Smooth muscle cell (in vitro differentiated cells): ENCODE data around the gene DCLRE1C. TPM values are rescaled to one million over a fixed set of nuclear protein-coding genes. Genes with fewer than 3 reads are reported as not detected.

Source experiments
- DNase-seq: peaks from one replicate; lab custom pipeline; 2025; ENCODE audit not compliant: unreplicated experiment; lab: John Stamatoyannopoulos, UW
- H2AFZ ChIP-seq: fragments of 200-600 bp; sonication (generic); 2 replicates; pipeline ENCODE4 v1.6.0; 2016; ENCODE audit warnings: antibody characterized with exemption, low read depth, mild to moderate bottlenecking
- H3F3A ChIP-seq: fragments of 200-600 bp; sonication (generic); 2 replicates; pipeline ENCODE4 v1.6.0; 2017; ENCODE audit warnings: antibody characterized with exemption, low read depth
- H3K27ac ChIP-seq: fragments of 200-600 bp; sonication (generic); 2 replicates; pipeline ENCODE4 v1.5.1; 2016; ENCODE audit warnings: low read depth, mild to moderate bottlenecking
- H3K27me3 ChIP-seq: fragments of 200-600 bp; sonication (generic); 2 replicates; pipeline ENCODE4 v1.6.1; 2016; ENCODE audit warnings: low read depth, mild to moderate bottlenecking
- H3K36me3 ChIP-seq: fragments of 200-600 bp; sonication (generic); 2 replicates; pipeline ENCODE4 v1.5.1; 2016; ENCODE audit warnings: low read depth
- H3K4me1 ChIP-seq: fragments of 200-600 bp; sonication (generic); 2 replicates; pipeline ENCODE4 v1.5.1; 2016; ENCODE audit warnings: low read depth
- H3K4me2 ChIP-seq: fragments of 200-600 bp; sonication (generic); 2 replicates; pipeline ENCODE4 v1.6.0; 2016; ENCODE audit warnings: mild to moderate bottlenecking
- H3K4me3 ChIP-seq: fragments of 200-600 bp; sonication (generic); 2 replicates; pipeline ENCODE4 v1.5.1; 2016; ENCODE audit warnings: mild to moderate bottlenecking
- H3K79me2 ChIP-seq: fragments of 200-600 bp; sonication (generic); 2 replicates; pipeline ENCODE4 v1.6.0; 2016; ENCODE audit warnings: low read depth, mild to moderate bottlenecking
- H3K9ac ChIP-seq: fragments of 200-600 bp; sonication (generic); 2 replicates; pipeline ENCODE4 v1.6.0; 2016; ENCODE audit warnings: low read depth
- H3K9me3 ChIP-seq: fragments of 200-600 bp; sonication (generic); replicated peaks from 2 replicates; pipeline ENCODE4 v1.5.1; 2016; ENCODE audit warnings: low read depth
- H4K20me1 ChIP-seq: fragments of 200-600 bp; sonication (generic); 2 replicates; pipeline ENCODE4 v1.6.0; 2016; ENCODE audit warnings: low read depth
- WGBS: methylation state at CpG from one replicate; pipeline ENCODE4 v1.1.7; 2016; ENCODE audit warnings: low lambda C conversion rate; 5-methylcytosine and 5-hydroxymethylcytosine counted together
- polyA plus RNA-seq: library from polyadenylated mRNA; unstranded; fragments of >200 nt; fragmentation: Nextera tagmentation; extraction: Ambion mirVana; gene quantifications from 2 replicates; pipeline ENCODE4 v1.2.1, GENCODE V29; 2016
- total RNA-seq: library from RNA; depleted of rRNA; stranded (reverse); fragments of >200 nt; gene quantifications from 2 replicates; pipeline ENCODE4 v1.2.3, GENCODE V29; 2014
- TF ChIP-seq, protein P1 (sequence below): fragments of 200-600 bp; sonication (generic); IDR thresholded peaks from 2 replicates; pipeline ENCODE4 v1.5.1; 2017; ENCODE audit warnings: borderline replicate concordance, mild to moderate bottlenecking, antibody characterized with exemption; ENCODE audit not compliant: insufficient read depth, poor library complexity, severe bottlenecking

Gene DCLRE1C
- total and polyA plus RNA-seq, 2 experiments from 2014 or later = 7.0 to 7.6 TPM

DNA sequence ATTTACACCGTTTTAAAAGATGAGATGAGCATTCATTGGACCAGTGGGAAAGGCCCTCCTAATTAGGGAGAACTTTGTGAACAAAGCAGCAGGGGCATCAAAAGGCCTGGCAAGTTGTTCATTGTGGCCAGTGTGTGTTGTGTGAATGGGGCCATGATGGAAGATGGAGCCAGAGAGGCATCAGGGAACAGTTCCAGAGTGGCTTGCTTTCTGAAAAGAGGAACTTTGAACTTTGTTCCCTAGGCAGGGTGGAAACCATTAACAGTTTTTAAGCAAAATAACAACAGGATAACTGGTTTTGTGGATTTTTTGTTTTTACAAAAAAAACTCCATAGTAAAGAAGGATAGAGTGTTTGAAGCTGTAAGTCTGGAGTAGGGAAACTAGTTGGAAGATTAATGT, 62.7 kb downstream of the DCLRE1C start:
- H4K20me1 ChIP-seq = peaks cover 29% of the 10 kb centered on the region
- H3K4me1 ChIP-seq = peaks cover 6% of the 10 kb centered on the region
- H3K27ac ChIP-seq = no peak overlapping the region
- H3K27me3 ChIP-seq = no peaks in the 10 kb centered on the region
- H2AFZ ChIP-seq = no peak overlapping the region
- WGBS = 96% methylated on average over 1 of the region's 1 CpG
- TF ChIP-seq, protein P1, sequence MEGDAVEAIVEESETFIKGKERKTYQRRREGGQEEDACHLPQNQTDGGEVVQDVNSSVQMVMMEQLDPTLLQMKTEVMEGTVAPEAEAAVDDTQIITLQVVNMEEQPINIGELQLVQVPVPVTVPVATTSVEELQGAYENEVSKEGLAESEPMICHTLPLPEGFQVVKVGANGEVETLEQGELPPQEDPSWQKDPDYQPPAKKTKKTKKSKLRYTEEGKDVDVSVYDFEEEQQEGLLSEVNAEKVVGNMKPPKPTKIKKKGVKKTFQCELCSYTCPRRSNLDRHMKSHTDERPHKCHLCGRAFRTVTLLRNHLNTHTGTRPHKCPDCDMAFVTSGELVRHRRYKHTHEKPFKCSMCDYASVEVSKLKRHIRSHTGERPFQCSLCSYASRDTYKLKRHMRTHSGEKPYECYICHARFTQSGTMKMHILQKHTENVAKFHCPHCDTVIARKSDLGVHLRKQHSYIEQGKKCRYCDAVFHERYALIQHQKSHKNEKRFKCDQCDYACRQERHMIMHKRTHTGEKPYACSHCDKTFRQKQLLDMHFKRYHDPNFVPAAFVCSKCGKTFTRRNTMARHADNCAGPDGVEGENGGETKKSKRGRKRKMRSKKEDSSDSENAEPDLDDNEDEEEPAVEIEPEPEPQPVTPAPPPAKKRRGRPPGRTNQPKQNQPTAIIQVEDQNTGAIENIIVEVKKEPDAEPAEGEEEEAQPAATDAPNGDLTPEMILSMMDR = no peak
- no peaks in the 10 kb centered on the region for H3K36me3 ChIP-seq
- H3F3A ChIP-seq = no peaks in the 10 kb centered on the region
- no peaks in the 10 kb centered on the region for H3K9me3 ChIP-seq
- H3K79me2 ChIP-seq = peaks cover 79% of the 10 kb centered on the region
- no peak overlapping the region for H3K9ac ChIP-seq
- DNase-seq = no peak
- no peak overlapping the region for H3K4me3 ChIP-seq
- H3K4me2 ChIP-seq = no peak overlapping the region

DNA sequence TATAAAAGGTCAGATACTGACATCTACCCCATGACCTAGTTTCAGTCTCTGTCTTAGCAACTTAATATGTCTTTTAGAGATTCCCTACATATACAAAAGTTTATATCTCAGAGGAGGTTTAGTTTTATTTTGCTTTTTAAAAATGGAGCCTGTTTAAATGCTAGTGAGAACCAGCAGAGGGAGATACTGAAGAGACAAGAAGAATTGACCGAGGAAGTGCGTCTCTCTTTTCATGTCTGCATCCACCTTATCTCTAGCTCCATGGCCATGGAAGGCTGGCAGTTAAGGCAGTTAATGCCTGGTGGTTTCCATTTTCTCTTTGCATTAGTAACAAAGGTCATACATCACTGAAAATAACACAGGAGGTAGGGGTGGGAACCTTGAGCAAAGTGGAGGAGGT, 64.6 kb downstream of the DCLRE1C start:
- Histone ChIP-seq H3K4me2 (no peak overlapping the region), H3K9me3 (no peaks in the 10 kb centered on the region), H3F3A (no peaks in the 10 kb centered on the region), H3K4me1 (peaks cover 6% of the 10 kb centered on the region), H4K20me1 (peaks cover 25% of the 10 kb centered on the region), H3K27me3 (no peaks in the 10 kb centered on the region), H2AFZ (no peak overlapping the region), H3K9ac (no peak overlapping the region), H3K4me3 (no peak overlapping the region), H3K27ac (no peak overlapping the region), H3K36me3 (no peaks in the 10 kb centered on the region), H3K79me2 (peaks cover 82% of the 10 kb centered on the region)
- TF ChIP-seq, protein P1 = peak; percentile 30
- no peak for DNase-seq
- WGBS = 78% methylated on average over 2 of the region's 2 CpGs

DNA sequence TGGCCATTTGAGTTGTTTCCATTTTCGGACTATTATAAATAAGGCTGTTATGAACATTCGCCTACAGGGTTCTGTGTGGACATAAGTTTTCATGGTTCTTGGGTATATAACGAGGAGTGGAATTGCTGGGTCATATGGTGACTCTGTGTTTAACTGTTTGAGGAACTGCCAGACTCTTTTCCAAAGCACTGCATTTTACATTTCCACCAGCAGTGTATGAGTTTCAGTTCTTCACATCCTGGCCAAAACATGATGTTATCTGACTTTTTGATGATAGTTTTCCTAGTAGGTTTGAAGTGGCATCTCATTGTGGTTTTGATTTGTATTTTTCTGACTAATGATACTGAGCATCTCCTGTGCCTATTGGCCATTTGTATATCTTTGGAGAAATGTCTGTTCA, 69.8 kb downstream of the DCLRE1C start:
- peaks cover 19% of the 10 kb centered on the region for H4K20me1 ChIP-seq
- H2AFZ ChIP-seq = no peak overlapping the region
- no peaks in the 10 kb centered on the region for H3K27me3 ChIP-seq
- no peak overlapping the region for H3K4me2 ChIP-seq
- DNase-seq = no peak
- peaks cover 85% of the 10 kb centered on the region for H3K79me2 ChIP-seq
- no peak overlapping the region for H3K4me3 ChIP-seq
- H3K4me1 ChIP-seq = peaks cover 25% of the 10 kb centered on the region
- TF ChIP-seq, protein P1 = no peak
- H3K9me3 ChIP-seq = no peaks in the 10 kb centered on the region
- H3K27ac ChIP-seq = no peak overlapping the region
- no peaks in the 10 kb centered on the region for H3K36me3 ChIP-seq
- H3F3A ChIP-seq = no peaks in the 10 kb centered on the region
- 93% methylated on average over 3 of the region's 3 CpGs for WGBS
- no peak overlapping the region for H3K9ac ChIP-seq

DNA sequence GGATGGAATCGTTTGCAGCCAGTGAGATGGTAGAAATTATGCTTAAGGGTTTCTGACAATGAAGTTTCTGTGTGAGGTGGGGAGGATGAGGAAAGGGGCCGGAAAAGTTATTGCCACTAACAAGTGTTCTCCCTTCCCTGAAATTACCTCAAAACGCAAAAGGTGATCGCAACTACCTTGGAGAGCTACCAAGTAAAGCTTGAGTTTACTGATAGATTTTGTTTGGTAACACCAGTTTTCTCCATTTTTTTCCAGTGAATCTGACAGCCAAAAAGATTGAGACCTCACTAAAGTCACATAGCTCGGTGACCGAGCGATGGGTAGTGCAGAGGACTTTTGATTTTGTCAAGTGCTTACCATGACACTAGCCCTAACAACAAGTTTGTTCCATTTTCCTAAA, 73.7 kb downstream of the DCLRE1C start:
- H3K27me3 ChIP-seq = no peaks in the 10 kb centered on the region
- peak overlapping the region; percentile 88 for H2AFZ ChIP-seq
- H3F3A ChIP-seq = no peaks in the 10 kb centered on the region
- H3K4me3 ChIP-seq = peak overlapping the region; percentile 70
- TF ChIP-seq, protein P1 = no peak
- H3K79me2 ChIP-seq = peaks cover 59% of the 10 kb centered on the region
- H4K20me1 ChIP-seq = peaks cover 9% of the 10 kb centered on the region
- peak overlapping the region; percentile 90 for H3K9ac ChIP-seq
- peaks cover 28% of the 10 kb centered on the region for H3K4me1 ChIP-seq
- peak overlapping the region; percentile 99 for H3K4me2 ChIP-seq
- H3K27ac ChIP-seq = no peak overlapping the region
- DNase-seq = no peak
- no peaks in the 10 kb centered on the region for H3K36me3 ChIP-seq
- WGBS = 50% methylated on average over 7 of the region's 7 CpGs
- H3K9me3 ChIP-seq = no peaks in the 10 kb centered on the region
